Stomach (tissue), 4 donors: Measurements from ENCODE around the gene MCRS1.
"Not testable (repeated sequence)": the region's sequence is repeated elsewhere in the genome, so short reads cannot be mapped to it uniquely, and the experiment has no call there.

Experiments
- CTCF ChIP-seq, 7 experiments: fragments of 450-650 bp in 4 of 7; fragments of 200-600 bp in 3 of 7; sonication (generic) in 3 of 7; IDR thresholded peaks; one replicate each; pipeline ENCODE4 v1.5.1; 2016 to 2019; ENCODE audit warnings: antibody characterized with exemption in 7 of 7, control low read depth in 2 of 7, mild to moderate bottlenecking in 1 of 7
- EP300 ChIP-seq: sonication (generic); formaldehyde crosslinking; IDR thresholded peaks from one replicate; pipeline ENCODE4 v1.6.1; 2017; ENCODE audit warnings: antibody characterized with exemption
- POLR2A ChIP-seq, 4 donors: fragments of 450-650 bp; IDR thresholded peaks; one replicate each; pipeline ENCODE4 v1.6.1; 2016; ENCODE audit warnings: antibody characterized with exemption in 4 of 4, control low read depth in 2 of 4, mild to moderate bottlenecking in 1 of 4, moderate library complexity in 1 of 4
- POLR2AphosphoS5 ChIP-seq, 3 donors: sonication (generic); formaldehyde crosslinking; IDR thresholded peaks; one replicate each; pipeline ENCODE4 v1.6.1; 2016; ENCODE audit warnings: antibody characterized with exemption in 3 of 3

DNA sequence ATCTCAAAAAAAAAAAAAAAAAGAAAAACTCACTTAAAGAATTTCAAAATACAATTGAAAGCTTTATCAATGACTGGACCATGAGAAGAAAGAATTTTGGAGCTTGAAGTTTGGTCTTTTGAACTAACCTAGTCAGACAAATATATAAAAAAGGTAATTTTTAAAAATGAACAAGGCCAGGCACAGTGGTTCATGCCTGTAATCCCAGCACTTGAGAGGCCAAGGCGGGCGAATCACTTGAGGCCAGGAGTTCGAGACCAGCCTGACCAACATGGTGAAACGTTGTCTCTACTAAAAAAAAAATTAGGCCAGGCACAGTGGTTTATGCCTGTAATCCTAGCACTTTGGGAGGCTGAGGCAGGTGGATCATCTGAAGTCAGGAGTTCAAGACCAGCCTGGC, 42.8 kb upstream of the MCRS1 start:
- not testable (repeated sequence) for TF ChIP-seq CTCF (IDR thresholded peaks at IDR 0.05); POLR2AphosphoS5 (IDR thresholded peaks at IDR 0.05); EP300; POLR2A (IDR thresholded peaks at IDR 0.05)
